CD4-positive, alpha-beta T cell treated with Interleukin-2 at 100 ng/mL for 4 hours (primary cell): ENCODE data around the gene AKR1C3.

Experiments used
- DNase-seq: peaks from one replicate; pipeline ENCODE4 v3.0.0-alpha.2; 2020; ENCODE audit warnings: low spot score

AKR1C3 gene

DNA sequence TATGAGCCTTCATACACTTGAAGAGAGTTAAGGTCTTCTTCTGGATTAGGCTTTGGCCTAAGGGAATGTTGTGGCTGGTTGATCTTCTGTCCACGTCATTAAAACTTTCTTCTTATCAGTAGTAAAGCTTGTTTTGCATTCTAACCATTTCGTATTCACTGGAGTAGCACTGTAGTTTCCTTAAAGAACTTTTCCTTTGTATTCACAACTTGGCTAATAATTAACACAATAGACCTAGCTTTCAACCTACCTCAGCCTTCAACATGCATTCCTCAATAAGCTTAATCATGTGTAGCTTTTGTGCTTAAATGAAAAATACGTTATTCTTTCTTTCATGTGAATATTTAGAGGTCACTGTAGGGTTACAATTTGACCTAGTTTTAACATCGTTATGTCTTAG lies 48.0 kb downstream of the AKR1C3 start:
- no peak for DNase-seq

DNA sequence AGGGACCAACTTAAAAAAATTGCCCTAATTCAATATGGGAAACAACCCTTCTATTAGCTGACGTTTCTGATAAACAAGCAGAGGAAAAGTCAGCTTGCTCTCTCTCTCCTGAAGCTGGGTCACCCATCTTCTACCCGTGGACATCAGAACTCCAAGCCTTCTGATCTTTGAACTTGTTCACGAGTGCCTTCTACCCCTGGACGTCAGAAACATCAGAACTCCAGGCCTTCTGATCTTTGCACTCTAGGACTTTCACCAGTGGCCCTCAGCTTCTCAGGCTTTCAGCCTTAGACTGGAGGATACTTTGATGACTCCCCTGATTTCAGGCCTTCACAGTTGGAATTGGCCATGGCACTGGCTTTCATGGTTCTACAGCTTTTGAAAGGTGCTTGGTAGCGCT lies 48.9 kb downstream of the AKR1C3 start:
- no peak for DNase-seq

- DNase-seq: no peak
Measured at GRCh38 chr10:5146920-5147254, 52.7 kb downstream of the AKR1C3 start.

DNA sequence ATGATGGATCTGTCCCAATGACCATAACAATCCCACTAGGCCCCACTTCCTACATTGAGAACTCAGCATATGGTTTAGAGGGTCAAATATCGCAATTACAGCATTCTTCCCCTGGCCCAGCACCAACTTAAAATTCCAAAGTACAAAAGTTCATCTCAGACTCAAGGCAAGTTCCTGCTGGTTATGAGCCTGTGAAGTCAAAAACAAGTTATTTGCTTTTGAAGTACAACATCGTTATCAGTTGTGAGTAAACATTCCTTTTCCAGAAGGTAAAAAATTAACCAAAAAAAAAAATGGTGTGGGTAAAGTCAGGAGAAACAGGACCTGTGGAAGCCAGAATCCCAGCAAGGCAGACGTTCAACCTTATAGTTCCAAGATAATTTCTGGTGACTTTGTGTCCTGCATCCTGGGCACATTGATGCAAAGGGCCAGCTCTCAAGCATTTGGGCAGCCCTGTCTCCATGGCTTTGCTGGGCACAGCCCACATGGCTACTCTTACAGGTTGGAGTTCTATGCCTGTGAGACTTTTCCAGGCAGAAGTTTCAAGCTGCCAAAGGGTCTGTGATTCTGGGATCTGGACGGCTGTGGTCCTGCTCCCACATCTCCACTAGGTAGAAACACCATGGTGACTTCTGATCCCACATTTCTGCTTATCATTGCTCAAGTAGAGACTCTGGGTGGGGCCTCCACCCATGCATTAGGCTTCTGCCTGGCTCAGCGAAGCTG lies 53.2 kb downstream of the AKR1C3 start:
- no peak for DNase-seq

DNA sequence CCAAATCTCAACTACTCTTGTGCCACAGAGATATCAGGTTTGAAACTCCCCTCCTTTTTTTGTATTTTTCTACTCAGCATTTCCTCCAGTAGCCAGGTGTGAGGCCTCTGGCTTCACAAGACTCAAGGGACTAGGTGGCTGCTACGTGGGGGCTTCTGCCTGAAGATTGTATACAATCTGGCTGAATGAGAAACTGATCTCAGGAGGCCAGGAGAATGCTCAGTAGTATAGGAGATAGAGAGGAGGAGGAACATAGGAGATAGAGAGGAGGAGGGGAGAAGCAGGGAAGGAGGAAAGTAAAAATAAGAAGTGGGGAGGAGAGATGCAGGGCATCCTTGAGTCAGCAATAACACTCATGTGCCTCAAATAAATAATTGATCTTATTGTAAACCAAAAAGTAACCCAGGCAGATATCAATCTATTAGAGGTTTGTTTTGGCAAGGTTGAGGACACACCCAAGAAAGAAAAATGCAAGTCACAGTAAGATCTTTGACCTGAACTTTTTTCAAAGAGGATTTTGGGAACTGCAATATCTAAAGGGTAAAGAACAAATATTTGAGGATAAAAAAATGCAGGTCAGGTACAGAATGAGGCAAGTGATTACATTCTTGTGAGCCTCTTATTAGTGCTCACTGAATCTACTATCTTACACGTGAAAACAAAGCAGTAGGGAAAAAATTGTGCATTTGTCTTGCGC lies 53.9 kb downstream of the AKR1C3 start:
- DNase-seq: no peak

- DNase-seq: no peak
Measured at GRCh38 chr10:5148678-5149032, 54.4 kb downstream of the AKR1C3 start.

DNA sequence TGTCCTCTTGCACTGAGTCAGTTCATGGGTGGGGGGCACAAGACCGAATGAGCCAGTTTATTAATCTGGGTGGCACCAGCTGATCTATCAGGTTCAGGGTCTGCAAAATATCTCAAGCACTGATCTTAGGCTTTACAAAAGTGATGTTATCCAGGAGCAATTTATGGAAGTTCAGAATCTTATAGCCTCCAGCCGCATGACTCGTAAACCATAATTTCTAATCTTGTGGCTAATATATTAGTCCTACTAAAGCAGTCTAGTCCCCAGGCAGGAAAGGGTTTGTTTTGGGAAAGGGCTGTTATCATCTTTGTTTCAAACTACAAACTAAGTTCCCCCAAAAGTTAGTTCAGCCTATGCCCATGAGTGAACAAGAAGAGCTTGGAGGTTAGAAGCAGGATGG lies 56.9 kb downstream of the AKR1C3 start:
- DNase-seq: no peak

GRCh38 chr10:5155951-5156350 lies 61.7 kb downstream of the AKR1C3 start:
- DNase-seq: no peak
